HAP-1 (cell line): ENCODE data around the gene HTR7.
"Not testable (repeated sequence)": the region's sequence is repeated elsewhere in the genome, so short reads cannot be mapped to it uniquely, and the experiment has no call there.

Experiments used
- DNase-seq, 2 experiments: peaks; one replicate each; pipeline ENCODE4 v3.0.0-alpha.2; 2016 to 2020; ENCODE audit warnings: low spot score in 2 of 2
- H3K27me3 ChIP-seq: fragments of 250-450 bp; sonication (Bioruptor Pico); 2 replicates; pipeline ENCODE4 v1.5.1; 2020; ENCODE audit warnings: low read depth, mild to moderate bottlenecking, moderate library complexity
- H3K36me3 ChIP-seq: fragments of 250-450 bp; sonication (Bioruptor Pico); replicated peaks from 2 replicates; pipeline ENCODE4 v1.5.1; 2020; ENCODE audit warnings: mild to moderate bottlenecking
- H3K4me1 ChIP-seq: fragments of 250-450 bp; sonication (Bioruptor Pico); 2 replicates; pipeline ENCODE4 v1.5.1; 2020; ENCODE audit warnings: mild to moderate bottlenecking
- H3K4me3 ChIP-seq: fragments of 250-450 bp; sonication (Bioruptor Pico); 2 replicates; pipeline ENCODE4 v1.5.1; 2020; ENCODE audit warnings: mild to moderate bottlenecking, moderate library complexity
- H3K9me3 ChIP-seq: fragments of 250-450 bp; sonication (Bioruptor Pico); 2 replicates; pipeline ENCODE4 v1.5.1; 2020; ENCODE audit warnings: mild to moderate bottlenecking, moderate library complexity
- in situ Hi-C: fragments of 300-500 bp; cut with MboI; formaldehyde crosslinking; loops from 3 replicates; pipeline ENCODE4 v1.14.3; 2020; ENCODE audit warnings: low sequenced_read_pairs, inconsistent platforms, mixed read lengths

Gene HTR7

DNA sequence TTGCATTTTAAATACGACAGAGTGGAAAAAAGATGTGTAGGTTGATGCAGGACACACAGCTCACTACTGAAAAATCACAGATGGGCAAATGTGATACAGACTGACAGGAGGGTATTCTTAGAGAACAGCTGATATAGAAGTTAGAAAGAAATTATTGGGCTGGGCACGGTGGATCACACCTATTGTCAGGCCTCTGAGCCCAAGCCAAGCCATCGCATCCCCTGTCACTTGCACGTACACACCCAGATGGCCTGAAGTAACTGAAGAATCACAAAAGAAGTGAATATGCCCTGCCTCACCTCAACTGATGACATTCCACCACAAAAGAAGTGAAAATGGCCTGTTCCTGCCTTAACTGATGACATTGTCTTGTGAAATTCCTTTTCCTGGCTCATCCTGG, 50.7 kb downstream of the HTR7 start:
- in situ Hi-C loops, H3K9me3 ChIP-seq, H3K36me3 ChIP-seq, DNase-seq, H3K27me3 ChIP-seq, H3K4me3 ChIP-seq: not testable (repeated sequence)
- peaks cover 17% of the 10 kb centered on the region for H3K4me1 ChIP-seq

DNA sequence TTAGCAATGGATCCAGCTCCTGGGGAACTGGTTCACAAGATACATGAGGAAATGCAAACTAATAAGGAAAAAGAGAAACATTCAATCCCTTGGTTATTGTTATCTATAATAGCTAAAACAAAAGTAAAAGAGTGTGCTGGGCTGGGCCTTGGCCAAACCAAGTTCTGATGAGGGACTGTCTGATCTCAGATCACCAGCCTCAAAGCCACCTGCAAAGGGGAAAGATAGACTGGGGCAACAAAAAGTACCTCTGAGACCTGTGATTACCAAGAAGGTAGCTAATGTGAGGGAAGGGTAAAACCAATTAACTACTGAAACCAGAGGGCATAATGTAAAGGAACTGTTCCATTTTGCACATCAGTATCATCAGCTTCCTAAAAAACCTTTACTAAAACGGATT, 51.2 kb downstream of the HTR7 start:
- in situ Hi-C loops = no loop called here

DNA sequence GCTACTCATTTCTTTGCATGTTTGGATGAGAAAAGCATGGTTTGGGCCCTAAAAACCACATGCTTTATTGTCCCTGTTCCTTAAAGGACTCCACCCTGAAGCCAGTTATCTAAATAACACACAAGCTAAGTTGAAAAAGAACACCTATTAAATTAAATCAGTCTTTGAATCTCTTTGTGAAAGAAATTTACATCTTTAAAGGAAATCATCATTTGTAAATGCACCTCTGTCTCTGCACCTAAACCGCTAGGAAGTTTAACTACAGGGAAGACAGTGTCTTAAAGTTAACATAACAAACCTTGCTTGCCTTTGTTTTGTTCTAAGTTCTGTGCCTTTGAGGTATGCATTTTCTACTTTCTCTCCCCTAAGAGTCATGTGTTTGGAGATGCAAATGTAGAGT, 52.6 kb downstream of the HTR7 start:
- H3K9me3 ChIP-seq = no peaks in the 10 kb centered on the region
- peaks cover 17% of the 10 kb centered on the region for H3K4me1 ChIP-seq
- peak; percentile 20 to 95 for DNase-seq
- in situ Hi-C loops = no loop called here
- no peaks in the 10 kb centered on the region for H3K27me3 ChIP-seq
- H3K4me3 ChIP-seq = no peak overlapping the region
- H3K36me3 ChIP-seq = no peaks in the 10 kb centered on the region

More for the DNA sequence above, 51.2 kb downstream of the HTR7 start:
- DNase-seq = no peak
- Histone ChIP-seq H3K9me3 (no peaks in the 10 kb centered on the region), H3K27me3 (no peaks in the 10 kb centered on the region), H3K36me3 (no peaks in the 10 kb centered on the region), H3K4me1 (peaks cover 17% of the 10 kb centered on the region), H3K4me3 (no peak overlapping the region)

DNA sequence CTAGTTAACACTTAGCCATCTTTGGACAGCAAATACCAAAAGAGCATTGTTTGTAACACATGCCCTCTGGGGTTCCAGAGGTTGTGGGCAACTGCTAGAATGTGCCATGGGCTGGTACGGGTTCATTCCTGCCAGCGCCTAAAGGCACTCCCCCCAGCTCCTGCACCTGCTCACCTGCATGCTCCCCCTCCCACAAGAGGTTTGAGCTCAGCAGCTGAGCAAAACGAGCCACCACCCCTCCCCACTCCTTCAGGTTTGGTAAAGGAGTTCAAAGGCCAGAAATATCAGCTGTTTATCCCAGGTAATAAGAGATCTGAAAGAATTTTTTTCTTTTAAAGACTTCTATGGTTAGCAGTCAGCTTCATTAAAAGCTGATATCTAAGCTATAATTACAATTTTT, 53.5 kb downstream of the HTR7 start:
- DNase-seq = no peak
- in situ Hi-C loops = no loop called here
- no peaks in the 10 kb centered on the region for H3K36me3 ChIP-seq
- H3K27me3 ChIP-seq = no peaks in the 10 kb centered on the region
- no peak overlapping the region for H3K4me3 ChIP-seq
- H3K4me1 ChIP-seq = peaks cover 17% of the 10 kb centered on the region
- H3K9me3 ChIP-seq = no peaks in the 10 kb centered on the region

DNA sequence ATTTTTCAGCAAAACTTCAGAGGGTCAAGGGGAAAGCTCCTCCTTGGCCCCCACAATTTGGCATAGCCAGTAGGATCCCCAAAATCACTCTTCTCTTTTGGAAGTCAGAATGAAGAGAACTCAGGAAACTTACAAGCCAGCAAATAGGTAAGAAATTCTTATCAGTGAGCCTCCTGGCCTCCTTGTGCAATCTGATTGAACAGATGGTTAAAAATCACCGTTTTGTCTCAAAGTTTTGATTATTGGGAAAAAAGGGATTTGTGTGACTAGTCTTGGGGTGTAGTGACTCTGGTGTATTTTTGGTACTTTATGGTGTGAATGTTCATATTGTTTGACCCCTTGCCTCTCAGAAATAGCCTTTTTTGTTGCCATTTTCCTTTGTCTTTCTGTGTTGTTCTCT, 56.2 kb downstream of the HTR7 start:
- H3K36me3 ChIP-seq = no peaks in the 10 kb centered on the region
- H3K27me3 ChIP-seq = no peaks in the 10 kb centered on the region
- in situ Hi-C loops = no loop called here
- no peak overlapping the region for H3K4me3 ChIP-seq
- H3K9me3 ChIP-seq = no peaks in the 10 kb centered on the region
- H3K4me1 ChIP-seq = peaks cover 17% of the 10 kb centered on the region
- no peak for DNase-seq

DNA sequence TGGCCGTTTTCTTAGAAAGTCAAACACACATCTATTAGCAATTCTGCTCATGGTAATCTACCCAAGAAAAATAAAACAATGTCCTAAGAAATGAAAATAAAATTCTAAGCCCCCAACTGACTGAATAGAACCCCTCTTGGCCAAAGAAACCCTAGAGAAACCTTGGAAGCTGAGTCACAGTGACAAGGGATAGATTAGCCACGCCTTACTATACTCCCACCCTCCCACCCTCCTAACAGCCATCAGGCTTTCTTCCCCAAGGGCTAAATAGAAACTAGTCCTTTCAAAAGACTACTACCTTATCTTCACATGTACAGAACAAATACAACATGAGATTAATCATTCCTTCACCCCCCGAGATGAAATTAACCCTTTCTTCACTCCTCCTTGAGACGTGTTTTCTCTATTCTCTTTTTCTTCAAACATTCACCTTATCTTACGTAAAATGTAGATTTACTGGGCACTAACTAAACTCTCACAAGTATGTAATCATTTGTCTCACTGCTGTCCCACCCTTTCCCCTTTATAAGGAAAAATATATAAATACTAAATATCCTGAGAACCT, 57.5 kb downstream of the HTR7 start:
- Histone ChIP-seq H3K4me3 (no peak overlapping the region), H3K27me3 (no peaks in the 10 kb centered on the region), H3K4me1 (peaks cover 9% of the 10 kb centered on the region), H3K9me3 (no peaks in the 10 kb centered on the region), H3K36me3 (no peaks in the 10 kb centered on the region)
- no peak for DNase-seq
- in situ Hi-C loops = no loop called here

DNA sequence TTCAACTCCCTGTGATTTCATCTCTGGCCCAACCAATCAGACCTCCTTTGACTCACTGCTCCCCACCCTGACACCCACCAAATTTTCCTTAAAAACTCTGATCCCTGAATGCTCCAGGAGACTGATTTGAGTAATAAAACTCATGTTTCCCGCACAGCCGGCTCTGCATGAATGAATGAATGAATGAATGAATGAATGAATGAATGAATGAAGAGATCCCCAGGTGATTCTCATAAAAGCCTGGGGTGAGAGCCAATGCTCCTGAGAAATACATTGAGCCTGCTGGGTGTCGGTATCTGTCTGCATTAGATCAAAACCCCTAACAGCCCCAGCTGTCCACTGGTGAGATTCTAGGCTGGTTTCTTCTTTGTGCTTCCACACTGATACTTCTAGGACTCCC, 58.7 kb downstream of the HTR7 start:
- peaks cover under 1% of the 10 kb centered on the region; the same call in 1 of the 2 replicates for H3K4me1 ChIP-seq
- H3K27me3 ChIP-seq = no peaks in the 10 kb centered on the region
- no peak for DNase-seq
- no peaks in the 10 kb centered on the region for H3K36me3 ChIP-seq
- no peak overlapping the region for H3K4me3 ChIP-seq
- no peaks in the 10 kb centered on the region for H3K9me3 ChIP-seq
- in situ Hi-C loops = no loop called here

DNA sequence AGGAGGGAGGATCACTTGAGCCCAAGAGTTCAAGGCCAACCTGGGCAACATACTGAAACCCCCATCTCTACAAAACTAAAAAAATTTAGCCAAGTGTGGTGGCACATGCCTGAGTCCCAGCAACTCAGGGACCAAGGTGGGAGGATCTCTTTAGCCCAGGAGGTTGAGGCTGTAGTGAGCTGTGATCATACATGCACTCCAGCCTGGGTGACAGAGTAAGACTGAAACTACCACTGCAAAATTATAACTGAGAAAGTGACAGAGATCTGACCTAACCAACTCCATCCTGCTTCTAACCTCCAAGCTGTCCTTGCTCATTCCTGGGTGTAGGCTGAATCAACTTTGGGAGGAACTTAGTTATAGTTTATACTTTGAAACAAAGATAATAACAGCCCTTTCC, 59.4 kb downstream of the HTR7 start:
- DNase-seq = no peak
- no peaks in the 10 kb centered on the region for H3K4me1 ChIP-seq
- no peaks in the 10 kb centered on the region for H3K36me3 ChIP-seq
- in situ Hi-C loops = no loop called here
- H3K4me3 ChIP-seq = no peak overlapping the region
- H3K9me3 ChIP-seq = no peaks in the 10 kb centered on the region
- H3K27me3 ChIP-seq = no peaks in the 10 kb centered on the region

DNA sequence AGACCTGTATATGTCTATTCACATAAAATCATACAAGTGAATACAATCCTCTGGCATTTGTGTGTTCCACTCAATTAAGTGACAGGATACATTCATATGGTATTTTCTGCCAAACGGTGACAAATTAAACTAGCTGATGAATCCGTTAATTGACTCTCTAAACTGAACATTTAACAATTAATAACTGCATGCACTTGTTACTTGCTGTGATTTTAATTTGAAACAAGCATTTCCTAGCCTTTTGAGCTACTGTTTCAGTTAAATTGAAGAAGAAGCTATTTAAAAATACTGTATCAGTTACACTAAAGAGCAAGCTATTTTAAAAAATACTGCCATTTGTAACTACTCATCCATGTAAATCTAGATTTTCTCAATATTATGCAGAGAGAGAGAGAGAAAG, 67.4 kb downstream of the HTR7 start:
- in situ Hi-C loops = no loop called here
- peaks cover 30% of the 10 kb centered on the region for H3K27me3 ChIP-seq
- H3K9me3 ChIP-seq = no peaks in the 10 kb centered on the region

DNA sequence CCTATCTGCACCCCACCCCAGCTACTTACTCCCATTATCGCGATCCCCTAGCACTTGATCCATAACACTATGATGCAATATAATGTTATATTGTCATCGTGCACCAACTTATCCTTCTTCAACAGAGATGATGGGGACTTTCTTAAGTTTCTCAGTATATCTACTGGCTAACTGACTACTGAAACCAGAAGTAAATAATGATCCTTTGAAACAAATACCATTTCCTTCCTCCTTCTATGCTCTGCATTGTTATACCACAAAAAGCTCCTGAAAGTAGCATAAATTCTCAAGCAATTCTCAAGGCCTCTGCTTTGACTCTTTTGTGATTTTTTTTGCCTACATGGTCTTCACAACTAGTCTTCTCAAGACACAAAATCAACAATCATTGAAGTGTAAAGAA, 68.9 kb downstream of the HTR7 start:
- H3K4me3 ChIP-seq = no peak overlapping the region
- no peaks in the 10 kb centered on the region for H3K9me3 ChIP-seq
- in situ Hi-C loops = no loop called here
- DNase-seq = no peak
- H3K4me1 ChIP-seq = no peaks in the 10 kb centered on the region
- peaks cover 35% of the 10 kb centered on the region for H3K27me3 ChIP-seq
- H3K36me3 ChIP-seq = no peaks in the 10 kb centered on the region

More for the DNA sequence above, 67.4 kb downstream of the HTR7 start:
- no peak overlapping the region for H3K4me3 ChIP-seq
- H3K36me3 ChIP-seq = no peaks in the 10 kb centered on the region
- H3K4me1 ChIP-seq = no peaks in the 10 kb centered on the region
- no peak for DNase-seq

DNA sequence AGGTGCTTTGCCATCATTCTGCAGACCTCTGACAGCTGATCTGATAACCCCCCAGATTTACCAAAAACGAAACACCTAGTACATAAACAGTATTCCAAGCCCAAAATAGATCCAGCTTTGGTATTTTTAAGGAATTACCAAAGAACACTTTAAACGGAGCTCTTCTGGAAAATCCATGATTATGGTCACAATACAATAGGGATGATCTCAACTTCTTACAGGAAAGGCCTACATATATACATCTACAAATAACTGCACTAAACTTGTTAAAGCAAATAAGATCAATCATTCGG, 69.7 kb downstream of the HTR7 start:
- Histone ChIP-seq H3K36me3 (no peaks in the 10 kb centered on the region), H3K4me3 (no peak overlapping the region), H3K9me3 (no peaks in the 10 kb centered on the region), H3K27me3 (peaks cover 35% of the 10 kb centered on the region), H3K4me1 (no peaks in the 10 kb centered on the region)
- no peak for DNase-seq
- in situ Hi-C loops = no loop called here

DNA sequence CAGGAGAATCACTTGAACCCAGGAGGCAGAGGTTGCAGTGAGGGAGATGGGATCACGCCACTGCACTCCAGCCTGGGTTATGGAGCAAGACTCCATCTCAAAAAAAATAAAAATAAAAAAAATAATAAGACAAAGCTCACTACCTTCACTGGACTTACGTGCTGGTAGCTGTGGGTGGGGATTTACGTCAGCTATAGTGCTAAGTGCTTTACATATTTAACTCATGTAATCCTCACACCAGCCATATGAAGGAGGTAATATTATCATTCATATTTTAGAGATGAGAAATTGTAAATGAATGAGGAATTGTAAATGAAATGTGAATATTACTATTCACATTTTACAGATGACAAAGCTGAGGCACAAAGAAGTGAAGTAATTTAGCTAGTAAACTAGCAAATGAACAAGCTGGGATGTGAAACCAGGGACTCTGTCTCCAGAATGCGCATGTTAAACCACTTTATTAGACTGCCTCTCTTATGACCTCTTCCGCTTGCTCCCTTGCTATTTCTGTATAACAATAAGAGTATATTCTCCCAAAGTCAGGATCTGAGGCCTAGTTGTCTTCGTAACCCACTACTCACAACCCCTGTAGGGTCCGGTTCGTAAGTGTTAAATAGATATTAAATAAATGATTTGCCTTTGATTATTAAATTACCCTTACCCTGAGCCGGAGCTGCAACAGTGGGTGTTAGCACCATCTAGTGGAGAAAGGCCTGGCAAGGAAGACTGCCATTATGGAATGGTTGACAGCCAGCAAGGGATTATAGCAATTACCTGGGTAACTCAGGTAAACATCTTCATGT, 70.2 kb downstream of the HTR7 start:
- peak; percentile 24 to 58 for DNase-seq
- Histone ChIP-seq H3K4me1 (no peaks in the 10 kb centered on the region), H3K4me3 (no peak overlapping the region), H3K27me3 (peaks cover 35% of the 10 kb centered on the region), H3K36me3 (no peaks in the 10 kb centered on the region), H3K9me3 (no peaks in the 10 kb centered on the region)
- in situ Hi-C loops = no loop called here

DNA sequence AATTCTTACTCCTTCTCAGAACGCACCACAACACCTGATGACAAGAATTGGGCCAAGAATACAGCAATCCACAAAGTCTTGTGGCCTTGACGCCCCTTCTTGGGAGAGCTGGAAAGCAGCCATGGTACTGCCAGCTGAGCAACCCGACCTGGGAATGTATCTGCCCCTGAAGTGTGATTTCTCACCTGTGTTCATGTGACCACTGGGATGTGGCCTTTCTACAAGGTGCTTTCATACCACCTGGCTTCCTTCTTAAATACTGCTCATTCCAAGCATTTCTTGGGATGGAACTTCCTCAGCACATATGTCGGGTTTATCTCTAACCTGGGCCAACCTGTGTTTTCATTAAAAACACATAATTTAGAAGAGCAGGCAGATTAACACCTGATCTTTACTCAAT, 72.1 kb downstream of the HTR7 start:
- H3K36me3 ChIP-seq = no peaks in the 10 kb centered on the region
- in situ Hi-C loops = no loop called here
- H3K4me1 ChIP-seq = no peaks in the 10 kb centered on the region
- H3K4me3 ChIP-seq = no peak overlapping the region
- DNase-seq = no peak
- peaks cover 22% of the 10 kb centered on the region for H3K27me3 ChIP-seq
- no peaks in the 10 kb centered on the region for H3K9me3 ChIP-seq

DNA sequence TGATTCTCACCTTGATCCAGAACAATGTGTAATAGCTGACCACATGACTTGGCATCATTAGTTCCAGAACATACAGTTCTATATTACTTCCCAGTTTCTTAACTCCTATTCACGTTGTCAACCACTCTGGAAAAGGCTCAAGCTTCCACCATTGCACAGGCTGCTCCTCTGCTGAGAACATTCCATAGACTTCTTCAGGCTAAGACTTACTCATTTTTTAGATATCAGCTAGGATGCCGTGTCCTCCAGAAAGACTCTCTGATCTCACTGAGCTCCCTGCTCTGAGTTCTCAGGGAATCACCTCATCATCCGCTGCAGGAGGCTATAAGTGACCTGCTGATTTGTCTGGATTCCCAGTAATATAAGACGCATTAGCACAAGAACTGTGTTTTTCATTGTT, 73.1 kb downstream of the HTR7 start:
- Histone ChIP-seq H3K4me3 (no peak overlapping the region), H3K27me3 (peaks cover 12% of the 10 kb centered on the region), H3K4me1 (no peaks in the 10 kb centered on the region), H3K9me3 (no peaks in the 10 kb centered on the region), H3K36me3 (no peaks in the 10 kb centered on the region)
- DNase-seq = no peak
- in situ Hi-C loops = no loop called here

DNA sequence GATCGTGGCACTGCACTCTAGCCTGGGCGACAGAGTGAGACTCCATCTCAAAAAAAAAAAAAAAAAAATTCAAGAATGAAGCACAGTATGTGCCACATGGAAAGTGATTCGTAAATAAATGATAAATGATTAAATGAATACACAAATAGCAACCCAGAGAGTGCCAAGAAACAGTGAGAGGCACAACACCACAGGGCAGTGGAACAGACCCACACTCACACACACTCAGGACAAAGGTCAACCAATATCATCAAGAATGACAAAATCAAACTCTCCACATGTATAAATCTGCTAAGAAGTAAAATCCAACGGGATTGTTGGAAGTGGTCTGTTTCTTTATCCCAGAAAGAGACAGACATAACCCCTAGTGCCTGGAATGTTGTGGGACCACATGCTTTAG, 77.4 kb downstream of the HTR7 start:
- Histone ChIP-seq H3K4me1 (no peaks in the 10 kb centered on the region), H3K4me3 (no peak overlapping the region), H3K9me3 (no peaks in the 10 kb centered on the region), H3K27me3 (peaks cover 6% of the 10 kb centered on the region), H3K36me3 (no peaks in the 10 kb centered on the region)
- in situ Hi-C loops = no loop called here
- no peak for DNase-seq
